OCI-LY7 (cell line): ENCODE results near the gene TMEM100. TPM values are rescaled to one million over a fixed set of nuclear protein-coding genes. Genes with fewer than 3 reads are reported as not detected.

Experiments used
- BruUV-seq: library from RNA; stranded (reverse); fragments of 400-500 nt; replicated peaks from 2 replicates; lab custom pipeline; 2021; lab: Mats Ljungman, UMichigan
- CTCF ChIA-PET: fragments of 300-600 bp; sonication (Branson Sonifier 250); formaldehyde crosslinking; loops from one replicate; lab custom pipeline; 2022; ENCODE audit warnings: antibody characterized with exemption; ENCODE audit not compliant: unreplicated experiment; lab: Charles Lee
- POLR2A ChIA-PET: fragments of 300-600 bp; sonication (Branson Sonifier 250); formaldehyde crosslinking; loops from one replicate; lab custom pipeline; 2022; ENCODE audit warnings: antibody characterized with exemption; lab: Charles Lee
- DNase-seq: peaks from one replicate; pipeline ENCODE4 v3.0.0-alpha.2; 2015; ENCODE audit warnings: low spot score
- H2AFZ ChIP-seq: fragments of 200-600 bp; sonication (generic), shearing (Covaris generic); 2 replicates; pipeline ENCODE4 v1.6.1; 2014; ENCODE audit warnings: mild to moderate bottlenecking, antibody characterized with exemption, low read length, moderate library complexity
- H3K27ac ChIP-seq: fragments of 200-600 bp; sonication (generic); 2 replicates; pipeline ENCODE4 v1.5.1; 2014; ENCODE audit warnings: mixed run types, low read depth, mild to moderate bottlenecking, moderate library complexity, low read length, inconsistent platforms; ENCODE audit not compliant: poor library complexity, severe bottlenecking
- H3K36me3 ChIP-seq: fragments of 200-600 bp; sonication (generic); 2 replicates; pipeline ENCODE4 v1.6.1; 2014; ENCODE audit warnings: mild to moderate bottlenecking, antibody characterized with exemption, low read length, moderate library complexity, mixed read lengths; ENCODE audit not compliant: insufficient read depth
- H3K4me1 ChIP-seq: fragments of 200-600 bp; sonication (generic); 2 replicates; pipeline ENCODE4 v1.5.1; 2014; ENCODE audit warnings: mild to moderate bottlenecking, low read length; ENCODE audit not compliant: insufficient read depth, poor library complexity, severe bottlenecking
- H3K4me2 ChIP-seq: fragments of 200-600 bp; sonication (generic); 2 replicates; pipeline ENCODE4 v1.6.1; 2014; ENCODE audit warnings: mild to moderate bottlenecking, low read length
- H3K4me3 ChIP-seq: fragments of 200-600 bp; sonication (generic); 2 replicates; pipeline ENCODE4 v1.5.1; 2014; ENCODE audit warnings: mild to moderate bottlenecking, low read depth, low read length; ENCODE audit not compliant: poor library complexity, severe bottlenecking
- H3K79me2 ChIP-seq: fragments of 200-600 bp; sonication (generic); 2 replicates; pipeline ENCODE4 v1.6.1; 2016; ENCODE audit warnings: low read depth, mild to moderate bottlenecking, low read length, moderate library complexity, mixed read lengths; ENCODE audit not compliant: insufficient read depth
- H3K9me2 ChIP-seq: fragments of 200-600 bp; sonication (generic); 2 replicates; pipeline ENCODE4 v1.6.1; 2016; ENCODE audit warnings: mild to moderate bottlenecking, low read length, mixed read lengths; ENCODE audit not compliant: insufficient read depth
- H3K9me3 ChIP-seq: fragments of 200-600 bp; sonication (generic); 2 replicates; pipeline ENCODE4 v1.6.1; 2014; ENCODE audit warnings: mild to moderate bottlenecking, mixed run types, low read length, mixed read lengths
- H4K20me1 ChIP-seq: fragments of 200-600 bp; sonication (generic); 2 replicates; pipeline ENCODE4 v1.6.1; 2014; ENCODE audit warnings: mild to moderate bottlenecking, antibody characterized with exemption, low read length, moderate library complexity, mixed read lengths; ENCODE audit not compliant: insufficient read depth
- EZH2phosphoT487 ChIP-seq: fragments of 200-600 bp; sonication (generic); IDR thresholded peaks from 2 replicates; pipeline ENCODE4 v1.6.1; 2018; ENCODE audit warnings: low read depth, borderline replicate concordance, mild to moderate bottlenecking, mixed run types, antibody characterized with exemption, low read length, moderate library complexity, mixed read lengths
- intact Hi-C: fragments of 100-400 bp; cut with micrococcal nuclease; formaldehyde crosslinking; loops from one replicate; pipeline ENCODE4 v1.10.0; 2022; ENCODE audit not compliant: unreplicated experiment
- total RNA-seq, 2 experiments: library from RNA; depleted of rRNA in 1 of 2; stranded (reverse); fragments of >200 nt in 1 of 2; shearing (Covaris generic) in 1 of 2; gene quantifications; 2 replicates each; pipeline ENCODE4 v1.2.3, GENCODE V29; 2014 to 2022
- TF ChIP-seq, protein P1 (sequence below): fragments of 200-600 bp; sonication (generic); conservative IDR thresholded peaks from 2 replicates; pipeline ENCODE4 v1.5.1; 2014; ENCODE audit warnings: mild to moderate bottlenecking, antibody characterized with exemption, low read length, moderate library complexity, mixed read lengths

The TMEM100 gene
- total RNA-seq, 2 experiments from 2014 or later: 0.30 to 0.38 TPM

DNA sequence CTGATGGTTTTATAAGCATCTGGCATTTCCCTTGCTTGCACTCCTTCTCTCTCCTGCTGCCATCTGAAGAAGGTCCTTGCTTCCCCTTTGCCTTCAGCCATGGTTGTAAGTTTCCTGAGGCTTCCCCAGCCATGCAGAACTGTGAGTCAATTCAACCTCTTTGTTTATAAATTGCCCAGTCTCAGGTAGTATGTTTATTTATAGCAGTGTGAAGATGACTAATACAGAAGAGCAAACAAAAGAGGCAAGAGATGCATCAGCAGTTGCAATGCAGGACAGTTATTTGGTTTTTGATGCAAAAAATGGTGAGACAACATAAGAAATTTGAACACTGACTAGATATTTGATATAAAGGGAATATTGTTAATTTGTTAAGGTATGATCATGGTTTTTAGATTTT is 16.8 kb downstream of the TMEM100 start:
- CTCF ChIA-PET: no interaction called here
- Histone ChIP-seq H3K9me3 (no peaks in the 10 kb centered on the region), H3K4me3 (no peak overlapping the region), H3K9me2 (no peaks in the 10 kb centered on the region), H4K20me1 (no peaks in the 10 kb centered on the region), H3K27ac (no peak overlapping the region), H3K4me2 (no peak overlapping the region), H2AFZ (no peak overlapping the region), H3K79me2 (no peaks in the 10 kb centered on the region), H3K36me3 (no peaks in the 10 kb centered on the region), H3K4me1 (no peaks in the 10 kb centered on the region)
- POLR2A ChIA-PET: no interaction called here
- BruUV-seq: no TSS peak
- TF ChIP-seq, protein P1, sequence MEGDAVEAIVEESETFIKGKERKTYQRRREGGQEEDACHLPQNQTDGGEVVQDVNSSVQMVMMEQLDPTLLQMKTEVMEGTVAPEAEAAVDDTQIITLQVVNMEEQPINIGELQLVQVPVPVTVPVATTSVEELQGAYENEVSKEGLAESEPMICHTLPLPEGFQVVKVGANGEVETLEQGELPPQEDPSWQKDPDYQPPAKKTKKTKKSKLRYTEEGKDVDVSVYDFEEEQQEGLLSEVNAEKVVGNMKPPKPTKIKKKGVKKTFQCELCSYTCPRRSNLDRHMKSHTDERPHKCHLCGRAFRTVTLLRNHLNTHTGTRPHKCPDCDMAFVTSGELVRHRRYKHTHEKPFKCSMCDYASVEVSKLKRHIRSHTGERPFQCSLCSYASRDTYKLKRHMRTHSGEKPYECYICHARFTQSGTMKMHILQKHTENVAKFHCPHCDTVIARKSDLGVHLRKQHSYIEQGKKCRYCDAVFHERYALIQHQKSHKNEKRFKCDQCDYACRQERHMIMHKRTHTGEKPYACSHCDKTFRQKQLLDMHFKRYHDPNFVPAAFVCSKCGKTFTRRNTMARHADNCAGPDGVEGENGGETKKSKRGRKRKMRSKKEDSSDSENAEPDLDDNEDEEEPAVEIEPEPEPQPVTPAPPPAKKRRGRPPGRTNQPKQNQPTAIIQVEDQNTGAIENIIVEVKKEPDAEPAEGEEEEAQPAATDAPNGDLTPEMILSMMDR: no peak
- no peak for TF ChIP-seq EZH2phosphoT487
- intact Hi-C loops: no loop called here
- DNase-seq: no peak

DNA sequence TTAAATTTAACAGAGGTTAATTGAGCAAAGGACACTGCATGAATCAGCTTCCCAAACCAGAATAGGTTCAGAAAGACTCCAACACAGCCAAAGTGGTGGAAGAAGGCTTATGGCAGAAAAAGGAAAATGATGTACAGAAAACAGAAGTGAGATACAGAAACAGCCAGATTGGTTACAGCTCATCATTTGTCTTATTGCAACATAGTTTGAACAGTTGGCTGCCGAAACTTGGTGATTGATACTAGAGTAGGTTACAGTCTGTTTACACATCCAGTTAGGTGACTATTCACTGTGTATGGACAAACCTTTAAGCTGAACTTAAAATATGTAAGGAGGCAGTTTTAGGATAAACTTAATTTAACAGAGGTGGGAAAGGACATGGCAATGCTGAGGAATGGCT is 18.3 kb downstream of the TMEM100 start:
- Histone ChIP-seq H3K9me3 (no peaks in the 10 kb centered on the region), H4K20me1 (no peaks in the 10 kb centered on the region), H2AFZ (no peak overlapping the region), H3K27ac (no peak overlapping the region), H3K4me1 (no peaks in the 10 kb centered on the region), H3K4me3 (no peak overlapping the region), H3K9me2 (no peaks in the 10 kb centered on the region), H3K4me2 (no peak overlapping the region), H3K79me2 (no peaks in the 10 kb centered on the region), H3K36me3 (no peaks in the 10 kb centered on the region)
- intact Hi-C loops: no loop called here
- BruUV-seq: no TSS peak
- CTCF ChIA-PET: no interaction called here
- TF ChIP-seq, protein P1: no peak
- TF ChIP-seq EZH2phosphoT487: no peak
- POLR2A ChIA-PET: interaction anchor here (0.6 to 0.7 kb wide), 2 partner anchors 13 to 23 kb away, joined by 3 to 6 read pairs; no protein-coding TSS in a partner anchor
- no peak for DNase-seq

DNA sequence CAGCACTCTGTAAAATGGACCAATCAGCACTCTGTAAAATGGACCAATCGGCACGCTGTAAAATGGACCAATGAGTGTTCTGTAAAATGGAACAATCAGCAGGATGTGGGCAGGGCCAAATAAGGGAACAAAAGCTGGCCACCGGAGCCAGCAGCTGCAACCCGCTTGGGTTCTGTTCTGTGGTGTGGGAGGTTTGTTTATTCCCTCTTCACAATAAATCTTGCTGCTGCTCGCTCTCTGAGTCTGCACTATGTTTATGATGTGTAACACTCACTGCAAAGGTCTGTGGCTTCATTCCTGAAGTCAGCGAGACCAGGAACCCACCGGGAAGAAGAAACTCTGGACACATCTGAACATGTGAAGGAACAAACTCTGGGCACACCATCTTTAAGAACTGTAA is 20.5 kb downstream of the TMEM100 start:
- ChIA-PET CTCF (no interaction called here), POLR2A (no interaction called here)
- no peak overlapping the region for H3K27ac ChIP-seq
- no peaks in the 10 kb centered on the region for H3K36me3 ChIP-seq
- no peaks in the 10 kb centered on the region for H3K4me1 ChIP-seq
- no peaks in the 10 kb centered on the region for H4K20me1 ChIP-seq
- no peaks in the 10 kb centered on the region for H3K9me3 ChIP-seq
- TF ChIP-seq, protein P1: no peak
- no peak for TF ChIP-seq EZH2phosphoT487
- no TSS peak for BruUV-seq
- no peak overlapping the region for H3K4me2 ChIP-seq
- no peaks in the 10 kb centered on the region for H3K9me2 ChIP-seq
- intact Hi-C loops: no loop called here
- H3K4me3 ChIP-seq: no peak overlapping the region
- no peak overlapping the region for H2AFZ ChIP-seq
- no peak for DNase-seq
- no peaks in the 10 kb centered on the region for H3K79me2 ChIP-seq
